ENCODE results near the gene NEK6.

NEK6 gene

DNA sequence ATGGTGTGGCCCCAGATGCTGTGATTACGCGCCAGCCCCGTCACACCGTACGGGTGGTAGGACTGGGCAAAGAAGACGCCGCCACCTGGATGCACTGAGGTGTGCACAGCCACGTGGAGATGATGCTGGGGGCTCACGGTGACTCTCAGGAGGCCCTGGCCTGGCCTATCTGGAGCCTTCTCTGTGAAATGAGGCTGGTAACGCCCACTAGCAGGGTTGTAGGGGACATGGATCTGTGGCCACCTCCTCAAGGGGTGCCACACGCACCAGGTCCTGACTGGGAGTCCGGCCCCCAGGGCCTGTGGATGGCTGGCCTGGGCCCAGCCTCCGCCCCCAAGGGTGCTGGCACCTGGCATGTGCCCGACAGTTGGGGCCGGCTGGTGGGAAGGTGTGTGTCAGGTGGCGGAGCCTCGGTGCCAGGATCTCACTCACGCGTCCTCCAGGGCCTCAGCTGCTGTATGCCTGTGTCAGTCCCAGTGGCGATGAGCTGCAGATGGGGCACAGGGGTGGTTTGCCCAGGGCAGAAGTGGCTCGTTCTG is 32.4 kb downstream of the NEK6 start:
- TF ChIP-seq, protein P1, sequence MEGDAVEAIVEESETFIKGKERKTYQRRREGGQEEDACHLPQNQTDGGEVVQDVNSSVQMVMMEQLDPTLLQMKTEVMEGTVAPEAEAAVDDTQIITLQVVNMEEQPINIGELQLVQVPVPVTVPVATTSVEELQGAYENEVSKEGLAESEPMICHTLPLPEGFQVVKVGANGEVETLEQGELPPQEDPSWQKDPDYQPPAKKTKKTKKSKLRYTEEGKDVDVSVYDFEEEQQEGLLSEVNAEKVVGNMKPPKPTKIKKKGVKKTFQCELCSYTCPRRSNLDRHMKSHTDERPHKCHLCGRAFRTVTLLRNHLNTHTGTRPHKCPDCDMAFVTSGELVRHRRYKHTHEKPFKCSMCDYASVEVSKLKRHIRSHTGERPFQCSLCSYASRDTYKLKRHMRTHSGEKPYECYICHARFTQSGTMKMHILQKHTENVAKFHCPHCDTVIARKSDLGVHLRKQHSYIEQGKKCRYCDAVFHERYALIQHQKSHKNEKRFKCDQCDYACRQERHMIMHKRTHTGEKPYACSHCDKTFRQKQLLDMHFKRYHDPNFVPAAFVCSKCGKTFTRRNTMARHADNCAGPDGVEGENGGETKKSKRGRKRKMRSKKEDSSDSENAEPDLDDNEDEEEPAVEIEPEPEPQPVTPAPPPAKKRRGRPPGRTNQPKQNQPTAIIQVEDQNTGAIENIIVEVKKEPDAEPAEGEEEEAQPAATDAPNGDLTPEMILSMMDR (IDR thresholded peaks at IDR 0.05; ENCODE audit: insufficient read depth, missing control alignments): no peak
- FAIRE-seq (no peak), DNase-seq (ENCODE audit: insufficient read length, low spot score) (no peak)

DNA sequence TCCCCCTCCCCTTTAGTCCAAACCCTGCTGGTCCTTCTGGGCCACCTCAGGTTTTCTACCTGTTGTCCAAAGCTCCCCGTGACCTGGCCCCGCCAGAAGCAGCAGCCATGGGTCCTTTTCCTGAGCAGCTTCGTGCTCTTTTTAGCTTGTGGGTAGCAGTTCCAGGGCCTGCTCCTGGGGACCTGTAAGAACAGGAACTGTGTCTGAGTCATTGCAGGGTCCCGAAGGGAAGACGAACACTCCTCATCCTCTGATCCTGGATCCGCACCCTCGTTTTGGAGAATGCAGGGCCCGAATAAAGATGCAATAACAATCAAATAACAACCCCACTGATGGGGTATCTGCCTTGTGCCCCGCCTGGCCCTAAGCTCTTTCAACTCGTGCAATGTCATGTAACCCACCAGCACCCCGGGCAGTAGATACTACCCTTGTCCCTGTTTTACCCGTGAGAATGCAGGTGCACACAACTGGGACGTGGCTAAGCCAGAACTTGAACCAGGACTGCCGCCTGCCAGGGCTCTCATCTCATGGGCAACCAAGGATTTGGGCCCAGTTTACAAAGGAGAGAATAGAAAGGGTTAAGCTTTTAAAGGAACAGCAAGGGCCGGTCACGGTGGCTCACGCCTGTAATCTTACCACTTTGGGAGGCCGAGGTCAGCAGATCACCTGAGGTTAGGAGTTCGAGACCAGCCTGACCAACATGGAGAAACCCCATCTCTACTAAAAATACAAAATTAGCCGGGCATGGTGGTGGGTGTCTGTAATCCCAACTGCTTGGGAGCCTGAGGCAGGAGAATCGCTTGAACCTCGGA is 33.2 kb downstream of the NEK6 start:
- TF ChIP-seq, protein P1 (IDR thresholded peaks at IDR 0.05; ENCODE audit: insufficient read depth, missing control alignments): no peak
- DNase-seq (ENCODE audit: insufficient read length, low spot score): no peak
- no peak for FAIRE-seq

DNA sequence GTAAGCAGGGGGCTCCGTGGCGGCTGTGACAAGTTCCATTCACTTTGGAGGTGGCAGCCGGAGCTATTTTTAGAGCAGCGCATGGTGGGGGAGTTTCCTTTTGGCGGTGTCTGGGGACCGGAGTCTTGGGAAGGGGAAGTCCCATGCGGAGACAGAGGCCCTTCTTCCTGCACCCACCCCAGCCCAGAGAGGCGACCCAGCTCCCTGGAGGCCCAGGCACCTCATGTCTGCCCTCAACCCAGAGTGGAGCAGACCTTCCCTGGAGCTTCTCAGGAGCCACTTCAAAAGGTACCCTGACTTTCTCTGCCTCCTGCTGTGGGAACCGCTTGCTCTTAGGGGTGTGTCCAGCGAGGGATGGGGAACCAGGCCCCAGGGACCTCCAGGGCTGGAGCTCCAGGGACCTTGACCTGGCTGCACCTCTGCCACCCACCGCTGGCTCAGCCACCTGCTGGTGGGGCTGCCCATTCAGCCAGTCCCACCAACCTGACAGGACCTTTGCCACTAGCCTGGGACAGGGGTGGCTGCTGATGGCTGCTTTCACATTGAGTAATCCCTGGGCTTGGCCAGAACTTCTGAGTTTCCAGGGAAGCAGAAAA is 34.1 kb downstream of the NEK6 start:
- TF ChIP-seq, protein P1 (IDR thresholded peaks at IDR 0.05; ENCODE audit: insufficient read depth, missing control alignments): no peak
- DNase-seq (ENCODE audit: insufficient read length, low spot score) (no peak), FAIRE-seq (no peak)

DNA sequence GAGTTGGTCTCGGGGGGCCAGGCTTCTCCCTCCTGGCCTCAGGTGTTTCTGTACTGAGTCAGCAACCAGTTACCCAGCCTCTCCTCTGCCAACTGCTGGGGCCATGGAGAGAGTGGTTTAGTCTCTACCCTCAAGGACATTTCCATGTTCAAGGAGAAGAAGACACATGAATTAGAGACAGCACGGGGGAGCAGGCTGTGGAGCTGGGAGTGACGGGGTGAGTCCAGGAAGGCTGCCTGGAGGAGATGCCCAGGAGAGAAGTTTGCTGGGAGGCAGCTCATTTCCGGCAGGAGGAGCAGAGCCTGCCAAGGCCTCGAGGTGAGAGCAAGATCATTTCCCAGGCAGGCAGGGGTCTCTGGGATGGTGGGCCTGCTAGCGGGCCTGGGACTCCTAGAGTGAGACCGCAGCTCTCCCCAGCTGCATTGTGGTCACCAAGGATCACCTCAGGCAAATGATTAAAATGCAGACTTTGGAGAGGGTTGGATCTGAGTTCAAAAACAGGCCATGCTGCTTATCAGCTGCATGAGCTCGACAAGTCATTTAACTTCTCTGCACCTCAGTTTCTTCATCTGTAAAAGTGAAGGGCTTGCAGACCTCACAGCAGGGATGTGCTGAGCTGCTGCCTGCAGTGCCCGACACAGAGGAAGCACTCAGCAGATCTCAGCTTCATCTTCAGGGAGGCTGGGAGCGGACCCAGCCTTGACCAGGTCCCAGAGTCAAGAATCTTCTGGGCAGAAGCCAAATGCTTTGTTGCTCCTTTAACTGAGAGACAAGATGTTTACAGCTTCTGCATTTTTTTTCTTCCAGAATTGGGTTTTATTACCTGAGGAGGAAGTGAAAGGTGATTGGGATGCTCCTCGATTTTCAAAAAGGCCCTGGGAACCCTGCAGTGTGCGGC is 35.2 kb downstream of the NEK6 start:
- TF ChIP-seq, protein P1 (IDR thresholded peaks at IDR 0.05; ENCODE audit: insufficient read depth, missing control alignments): no peak
- DNase-seq (ENCODE audit: insufficient read length, low spot score): no peak
- no peak for FAIRE-seq

DNA sequence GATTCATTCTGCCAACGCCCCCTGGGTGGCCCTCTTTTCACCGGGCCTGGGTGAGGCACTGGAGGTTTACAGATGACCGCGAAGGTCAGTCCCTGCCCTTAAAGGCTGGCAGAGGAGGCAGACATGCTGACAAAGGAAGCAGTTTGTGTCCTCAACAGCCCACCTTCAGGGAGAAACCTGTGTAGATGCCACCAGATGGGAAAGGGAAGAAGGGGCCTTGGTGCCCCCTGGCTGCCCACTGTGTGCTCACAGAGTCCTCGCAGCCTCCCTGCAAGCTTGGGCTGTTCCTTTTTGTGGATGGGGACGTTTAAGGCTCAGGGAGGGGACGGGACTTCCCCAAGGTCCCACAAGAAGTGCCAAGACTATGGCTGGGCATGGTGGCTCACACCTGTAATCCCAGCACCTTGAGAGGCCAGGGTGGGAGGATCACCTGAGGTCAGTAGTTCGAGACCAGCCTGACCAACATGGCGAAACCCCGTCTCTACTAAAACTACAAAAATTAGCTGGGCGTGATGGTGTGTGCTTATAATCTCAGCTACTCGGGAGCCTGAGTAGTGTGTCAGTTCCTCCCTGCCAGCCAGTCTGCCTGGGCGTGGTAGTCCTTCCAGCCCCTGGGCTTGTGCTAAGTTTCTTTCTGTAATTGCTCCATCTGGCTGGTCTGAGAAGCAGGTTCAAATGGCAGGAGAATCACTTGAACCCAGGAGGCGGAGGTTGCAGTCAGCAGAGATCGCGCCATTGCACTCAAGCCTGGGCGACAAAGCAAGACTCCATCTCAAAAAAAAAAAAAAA is 36.2 kb downstream of the NEK6 start:
- DNase-seq (ENCODE audit: insufficient read length, low spot score) (no peak), FAIRE-seq (no peak)
- TF ChIP-seq, protein P1 (IDR thresholded peaks at IDR 0.05; ENCODE audit: insufficient read depth, missing control alignments): no peak

DNA sequence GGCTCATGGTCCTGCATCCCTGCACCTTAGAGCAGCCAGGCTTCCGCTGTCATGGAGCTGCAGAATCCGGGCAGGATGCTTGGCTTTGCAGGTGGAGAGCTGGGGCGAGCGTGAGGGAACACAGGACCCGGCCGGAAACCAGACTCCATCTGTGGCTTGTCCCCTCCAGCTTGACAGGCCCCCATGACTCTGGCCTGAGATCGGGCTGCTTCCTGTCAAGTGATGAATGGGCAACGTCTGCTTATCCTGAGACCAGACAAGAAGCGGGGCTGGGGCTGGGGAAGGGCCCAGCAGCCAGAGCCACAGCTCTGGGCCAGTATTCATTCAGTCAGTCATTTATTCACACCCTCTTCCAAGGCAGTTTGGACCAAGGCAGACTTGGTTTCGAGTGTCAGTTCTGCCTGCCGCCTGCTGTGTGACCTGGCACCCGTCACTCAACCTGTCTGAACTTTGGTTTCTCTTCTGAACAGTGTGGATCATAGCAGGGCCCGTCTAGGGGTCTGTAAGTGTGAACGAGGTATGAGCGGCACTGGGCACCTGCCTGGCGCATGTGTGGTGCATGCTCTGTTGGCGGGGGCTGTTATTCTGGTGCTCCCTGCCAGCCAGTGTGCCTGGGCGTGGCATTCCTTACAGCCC is 37.5 kb downstream of the NEK6 start:
- no peak for FAIRE-seq

More for the DNA sequence above, 37.5 kb downstream of the NEK6 start:
- TF ChIP-seq, protein P1 (IDR thresholded peaks at IDR 0.05; ENCODE audit: insufficient read depth, missing control alignments): no peak
- no peak for DNase-seq (ENCODE audit: insufficient read length, low spot score)

Measured in D721Med (cell line).